Glomerular endothelial cell (primary cell): ENCODE measurements around the gene ADSL. TPM values are rescaled to one million over a fixed set of nuclear protein-coding genes. Genes with fewer than 3 reads are reported as not detected.
"Not testable (repeated sequence)": the region's sequence is repeated elsewhere in the genome, so short reads cannot be mapped to it uniquely, and the experiment has no call there.

Experiments
- DNase-seq: peaks from one replicate; pipeline ENCODE4 v3.0.0-alpha.2; 2011; ENCODE audit warnings: low read depth, low spot score; ENCODE audit errors: extremely low read depth
- total RNA-seq: library from RNA; depleted of rRNA; stranded (reverse); fragments of >200 nt; gene quantifications from 2 replicates; pipeline ENCODE4 v1.2.3, GENCODE V29; 2015

The ADSL gene
- 81.6 and 112 TPM in 2 replicates for total RNA-seq

DNA sequence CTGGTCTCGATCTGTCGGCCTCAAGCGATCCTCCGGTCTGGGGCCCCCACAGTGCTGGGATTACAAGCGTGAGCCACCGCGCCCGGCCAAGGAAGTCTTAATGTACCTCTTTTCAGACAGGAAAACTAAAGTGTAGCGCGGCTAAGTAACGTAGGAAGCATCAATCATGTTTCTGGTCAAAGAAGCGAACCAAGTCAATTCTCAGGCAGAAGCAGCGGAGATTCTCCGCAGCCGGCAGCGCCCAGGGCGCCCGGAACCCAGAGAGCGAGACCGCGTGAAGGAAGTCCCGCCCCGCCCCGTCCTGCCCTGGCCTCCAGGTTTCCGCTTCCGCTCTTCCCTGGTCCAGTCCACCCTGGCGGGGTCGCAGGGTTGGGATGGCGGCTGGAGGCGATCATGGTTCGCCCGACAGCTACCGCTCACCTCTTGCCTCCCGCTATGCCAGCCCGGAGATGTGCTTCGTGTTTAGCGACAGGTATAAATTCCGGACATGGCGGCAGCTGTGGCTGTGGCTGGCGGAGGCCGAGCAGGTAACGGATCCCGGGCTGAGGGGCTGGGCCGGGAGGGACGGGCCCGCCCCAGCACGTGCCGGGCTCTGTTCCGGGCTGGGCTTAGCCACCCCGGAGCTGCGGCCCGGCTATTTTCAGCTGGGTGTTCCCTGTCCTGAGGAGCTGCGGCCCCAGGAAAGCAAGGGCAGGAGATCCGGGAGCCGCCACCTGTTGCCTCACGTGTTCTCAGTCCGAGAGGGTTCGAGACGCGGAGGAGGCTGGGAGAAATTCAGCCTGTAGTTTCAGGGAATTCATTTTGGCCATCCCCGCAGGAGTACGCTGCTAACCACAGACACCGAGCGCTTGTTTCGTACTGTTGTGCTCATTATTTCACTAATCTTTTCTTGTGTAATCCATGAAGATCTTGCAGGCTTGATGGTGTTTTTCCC, at the start of gene ADSL:
Gene ADSL, plus strand, starts transcription at position 316 of the 934 bp plus-strand sequence. Its CDS starts 59 bp downstream, at position 375.
- DNase-seq = peak; percentile 37

DNA sequence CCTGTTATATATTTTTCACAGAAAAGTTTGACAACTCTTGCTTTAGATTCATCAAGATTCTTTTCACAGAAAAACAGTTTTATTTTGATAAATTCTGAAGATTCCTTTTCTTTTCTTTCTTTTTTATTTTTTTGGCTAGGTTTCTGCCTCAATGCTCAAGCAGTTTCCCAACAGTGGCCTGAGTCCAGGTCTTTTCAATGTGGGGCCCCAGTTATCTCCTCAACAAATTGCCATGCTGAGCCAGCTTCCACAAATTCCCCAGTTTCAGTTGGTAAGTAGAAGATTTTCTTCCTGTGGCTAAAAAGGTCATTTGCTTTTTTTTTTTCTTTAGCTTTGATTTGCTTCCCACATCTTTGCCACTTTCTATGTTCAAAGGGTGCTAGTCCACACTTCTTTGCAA, 46.0 kb upstream of the ADSL start:
- DNase-seq = no peak

DNA sequence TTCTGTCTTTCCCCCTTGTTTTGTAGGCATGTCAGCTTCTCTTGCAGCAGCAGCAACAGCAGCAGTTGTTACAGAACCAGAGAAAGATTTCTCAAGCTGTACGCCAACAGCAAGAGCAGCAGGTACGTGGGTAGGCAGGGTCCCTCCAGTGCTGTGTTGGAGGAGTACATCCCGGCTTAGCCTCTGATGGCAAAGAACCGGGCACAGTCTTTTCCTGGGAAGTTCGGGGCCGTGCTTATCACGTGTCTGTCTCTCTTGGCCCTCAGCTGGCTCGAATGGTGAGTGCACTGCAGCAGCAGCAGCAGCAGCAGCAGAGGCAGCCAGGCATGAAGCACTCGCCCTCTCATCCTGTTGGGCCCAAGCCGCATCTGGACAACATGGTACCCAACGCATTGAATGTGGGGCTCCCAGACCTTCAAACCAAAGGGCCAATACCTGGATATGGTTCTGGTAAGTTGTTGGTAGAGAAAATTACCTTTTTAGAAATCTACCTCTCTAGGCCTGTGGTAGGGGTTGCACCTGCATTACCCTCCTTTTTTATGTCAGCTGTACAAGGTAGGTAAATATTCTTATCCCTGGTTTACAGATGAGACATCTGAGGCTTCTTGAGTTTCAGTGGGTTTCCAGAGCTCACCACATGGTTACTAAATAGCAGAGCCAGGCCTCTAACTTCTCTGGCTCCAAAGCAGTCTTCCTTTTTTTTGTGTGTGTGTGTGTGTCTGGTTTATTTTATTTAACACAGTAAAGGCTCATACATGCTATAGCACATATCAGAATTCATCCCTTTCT, 45.2 kb upstream of the ADSL start:
- DNase-seq = no peak

DNA sequence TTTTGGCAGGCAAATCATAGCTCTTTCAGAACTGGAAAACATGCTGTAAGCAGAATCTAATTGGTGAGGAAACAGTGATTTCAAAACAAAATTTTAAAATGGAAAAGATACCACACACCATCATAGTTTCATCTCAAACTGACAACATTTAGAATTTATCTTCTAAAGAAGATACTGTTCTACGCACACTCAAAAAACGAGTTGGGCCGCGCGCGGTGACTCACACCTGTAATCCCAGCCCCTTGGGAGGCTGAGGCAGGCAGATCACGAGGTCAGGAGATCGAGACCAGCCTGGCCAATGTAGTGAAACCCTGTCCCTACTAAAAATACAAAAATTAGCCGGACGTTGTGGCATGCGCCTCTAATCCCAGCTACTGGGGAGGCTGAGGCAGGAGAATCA, 44.2 kb upstream of the ADSL start:
- no peak for DNase-seq

DNA sequence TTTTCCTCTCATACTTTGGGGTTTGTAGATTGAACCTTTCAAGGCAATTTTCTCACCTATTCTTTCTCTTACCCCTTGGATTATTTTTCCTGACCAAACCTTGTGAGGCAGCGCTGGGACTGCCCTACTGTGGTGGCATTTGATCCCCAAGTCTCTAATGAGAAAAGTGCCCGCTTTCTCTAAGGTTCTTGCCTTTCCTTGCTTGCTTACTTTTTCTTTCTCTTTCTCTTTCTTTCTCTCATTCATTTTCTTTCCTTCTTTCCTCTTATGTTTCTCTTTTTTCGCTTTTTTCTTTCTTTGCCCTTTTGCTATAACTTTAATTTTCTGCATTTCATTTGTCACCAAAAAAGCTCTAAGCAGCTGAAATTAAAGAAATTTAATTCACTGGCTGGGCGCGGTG, 40.7 kb upstream of the ADSL start:
- DNase-seq = no peak

DNA sequence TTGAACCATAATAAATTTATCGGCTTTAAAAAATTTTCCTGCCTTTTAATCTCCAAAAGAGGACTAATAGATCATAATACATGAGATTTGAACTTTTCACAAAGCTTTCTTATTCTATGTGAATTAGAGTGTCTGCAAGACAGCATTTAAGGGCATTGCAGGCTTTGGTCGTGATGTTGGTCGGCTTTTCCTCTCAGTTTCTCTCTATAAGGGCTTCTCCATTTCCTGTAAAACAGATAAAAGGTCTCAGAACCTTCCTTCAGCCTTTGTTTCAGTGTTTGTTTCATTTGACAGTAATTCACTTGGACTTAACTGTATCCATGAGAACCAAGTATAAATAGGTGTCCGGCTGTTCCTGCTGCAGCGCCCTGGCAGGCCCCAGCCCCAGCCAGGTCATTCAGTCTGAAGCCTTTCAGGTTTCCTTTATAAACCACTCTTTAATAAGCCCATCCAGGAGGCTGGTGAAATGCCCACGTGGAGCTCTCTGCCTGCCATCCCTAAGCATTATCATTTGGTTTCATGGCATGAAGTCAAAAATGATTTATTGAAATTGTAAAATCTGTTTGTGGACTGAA, 37.2 kb upstream of the ADSL start:
- DNase-seq = no peak

DNA sequence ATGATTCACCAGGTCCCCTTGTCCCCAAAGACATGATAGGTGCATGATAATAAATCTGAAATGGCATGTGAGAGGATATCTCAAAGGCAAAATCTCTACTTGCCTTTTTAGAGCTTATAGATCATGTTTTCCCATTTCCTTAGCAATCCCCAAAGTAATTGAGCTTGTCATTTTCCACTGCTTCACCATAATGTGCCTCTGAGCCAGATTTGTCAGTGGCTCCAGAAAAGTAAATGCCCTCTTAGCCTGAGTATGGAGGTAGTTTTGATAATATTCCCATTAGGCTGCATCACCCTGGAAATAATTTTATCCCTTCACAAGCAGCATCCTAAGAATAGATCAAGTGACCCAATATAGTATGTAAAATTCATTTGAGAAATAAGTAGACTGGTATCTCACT, 36.7 kb upstream of the ADSL start:
- no peak for DNase-seq

DNA sequence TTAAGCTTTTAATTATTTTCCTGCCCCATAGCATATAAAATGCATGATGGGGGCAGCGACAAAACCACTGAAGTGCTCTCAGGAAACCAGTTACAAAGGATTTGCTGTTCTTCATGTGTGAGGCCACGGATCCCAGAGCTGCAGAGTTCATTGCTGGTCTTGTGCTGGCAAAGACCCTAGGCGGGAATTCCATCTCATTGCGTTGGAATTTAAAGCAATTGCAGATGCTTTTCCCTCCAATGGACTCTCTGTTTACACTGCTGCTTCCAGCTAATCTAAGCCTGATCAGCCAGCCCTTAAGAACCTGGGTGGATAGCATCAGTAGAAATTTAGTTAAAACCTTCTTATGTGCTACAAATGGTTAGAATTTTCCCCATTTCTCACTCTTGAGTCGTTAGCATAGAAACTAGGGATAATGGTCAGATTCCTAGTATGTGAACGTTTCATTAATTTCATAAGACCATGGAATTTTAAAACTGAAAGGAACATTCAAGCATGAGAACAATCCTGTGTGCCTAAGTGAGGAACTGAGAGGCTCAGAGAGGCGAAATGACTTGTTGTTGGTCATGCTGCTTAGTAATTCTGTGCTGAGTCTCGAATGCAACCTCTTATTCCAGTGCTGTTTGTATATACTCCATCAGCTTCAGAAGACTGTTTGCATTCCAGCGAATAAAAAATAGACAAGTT, 36.1 kb upstream of the ADSL start:
- DNase-seq = no peak

- no peak for DNase-seq
Observed at GRCh38 chr22:40310768-40311120, 35.6 kb upstream of the ADSL start.

- not testable (repeated sequence) for DNase-seq
Observed at GRCh38 chr22:40311646-40312045, 34.7 kb upstream of the ADSL start.

DNA sequence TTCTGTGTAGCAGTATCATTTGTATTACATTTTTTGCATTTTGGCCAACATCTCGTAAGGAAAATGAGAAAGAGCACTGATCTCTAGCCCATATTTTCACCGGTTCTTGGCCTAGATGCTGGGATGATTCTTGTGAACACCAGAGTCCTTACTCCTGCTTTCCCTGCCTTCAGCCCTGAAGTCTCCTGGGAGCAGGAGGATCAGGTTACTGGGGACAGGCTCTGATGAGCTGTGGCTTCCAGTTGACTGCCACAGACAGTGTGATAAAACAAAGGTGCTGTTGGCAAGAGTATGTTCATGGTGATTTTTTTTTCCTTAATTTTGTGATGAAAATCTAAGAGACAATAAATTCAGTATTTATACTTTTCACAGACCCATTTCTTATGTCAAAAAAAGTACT, 34.2 kb upstream of the ADSL start:
- no peak for DNase-seq

GRCh38 chr22:40313007-40313406, 33.3 kb upstream of the ADSL start:
- no peak for DNase-seq

- no peak for DNase-seq
Observed at GRCh38 chr22:40314041-40314440, 32.3 kb upstream of the ADSL start.

DNA sequence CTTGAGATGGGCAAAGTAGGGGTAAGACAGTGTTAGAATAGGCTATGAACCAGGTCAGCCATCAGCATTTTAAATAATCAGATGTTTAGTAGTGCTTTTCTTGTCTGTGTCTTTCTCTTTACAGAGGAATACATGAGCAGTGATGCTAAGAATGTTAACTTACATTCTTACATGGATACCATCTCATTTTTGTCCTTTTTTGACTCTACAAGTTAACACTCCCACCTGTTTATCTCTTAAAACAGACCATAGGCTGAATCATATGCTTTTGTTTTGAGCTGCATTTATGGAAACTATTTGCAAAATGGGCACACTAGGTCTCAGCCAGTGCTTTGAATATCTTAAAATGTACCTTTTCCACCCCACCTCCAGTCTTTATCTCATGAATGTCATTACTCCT, 25.6 kb upstream of the ADSL start:
- DNase-seq = no peak

- no peak for DNase-seq
Observed at GRCh38 chr22:40322021-40322420, 24.3 kb upstream of the ADSL start.

- no peak for DNase-seq
Observed at GRCh38 chr22:40322818-40323447, 23.4 kb upstream of the ADSL start.

DNA sequence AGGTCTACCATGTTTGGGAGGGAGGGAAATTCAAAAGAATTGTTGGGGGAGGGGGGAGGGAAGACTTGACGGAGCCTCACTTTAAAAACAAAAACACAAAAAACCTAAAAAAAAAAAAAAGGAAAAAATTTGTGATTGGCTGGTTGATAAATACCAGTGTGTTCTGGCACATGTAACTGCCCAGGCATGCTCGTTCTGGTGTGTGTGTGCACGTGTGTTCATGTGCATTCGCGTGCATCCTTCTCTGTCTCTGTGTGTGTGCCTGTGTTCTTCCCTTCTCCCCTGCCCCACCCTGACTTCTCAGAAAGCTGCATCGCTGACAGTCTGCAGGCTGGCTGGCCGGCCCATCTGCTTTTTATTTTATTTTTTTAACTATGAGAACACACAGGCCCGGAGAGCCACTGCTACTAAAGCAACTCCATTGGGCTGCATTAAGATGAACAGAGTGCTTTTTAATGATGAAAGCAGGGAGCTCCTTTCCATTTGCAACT, 22.6 kb upstream of the ADSL start:
- DNase-seq = no peak

DNA sequence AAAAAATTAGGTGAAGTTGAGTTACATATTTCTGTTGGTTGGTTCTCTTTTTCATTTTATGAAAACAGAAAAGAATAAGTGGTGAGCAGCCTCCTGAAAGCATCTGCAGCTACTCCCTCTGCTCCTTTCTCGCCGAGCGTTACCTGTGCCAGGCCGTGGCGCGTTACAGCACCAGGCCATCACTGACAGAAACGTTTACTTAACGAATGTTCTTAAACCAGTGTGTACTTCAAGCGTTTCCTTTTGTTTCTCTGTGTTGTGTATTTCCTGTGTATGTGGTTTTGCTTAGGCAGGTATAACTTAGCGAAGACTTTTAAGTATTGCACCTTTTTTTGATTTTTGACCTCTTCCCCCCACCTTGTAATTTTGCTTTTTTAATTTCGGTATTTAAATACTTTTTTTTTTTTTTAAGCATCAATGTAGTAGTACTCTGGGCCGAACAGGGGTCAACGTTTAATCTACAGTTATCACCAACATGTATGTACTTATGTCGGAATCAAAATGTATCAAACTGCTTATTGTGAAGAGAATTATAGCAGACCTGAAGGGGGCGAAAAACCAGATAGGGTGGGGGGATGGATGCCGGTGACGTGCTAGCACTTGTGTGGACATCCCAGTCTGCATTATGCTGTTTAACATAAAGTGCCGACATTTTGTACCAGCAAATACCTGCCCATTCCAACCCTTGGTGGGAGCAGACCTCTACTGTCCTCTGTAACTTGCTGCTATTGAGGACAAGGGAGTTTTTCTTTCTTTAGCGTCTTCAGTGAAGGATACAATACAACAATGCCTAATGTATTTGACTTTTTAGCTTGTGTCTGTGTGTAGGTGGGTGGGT, 21.6 kb upstream of the ADSL start:
- no peak for DNase-seq

DNA sequence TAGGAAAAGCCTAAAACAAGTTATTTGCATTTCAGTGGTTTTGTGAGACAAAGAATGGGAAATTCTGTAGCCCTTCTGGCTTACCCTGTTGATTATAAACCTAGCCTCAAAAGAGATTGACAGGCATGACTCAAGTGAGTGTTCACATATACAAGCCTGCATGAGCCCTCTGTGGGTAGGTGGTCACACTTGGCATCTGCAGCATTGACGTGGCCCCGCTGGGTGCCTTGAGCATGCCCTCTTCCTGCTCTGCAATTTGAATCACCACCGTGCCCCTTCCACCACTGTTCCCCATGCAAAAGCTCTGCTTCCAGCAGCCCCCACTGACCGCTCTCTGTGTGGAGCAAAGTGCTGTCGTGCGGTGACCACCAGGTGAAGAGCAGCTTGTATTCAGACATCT, 21.0 kb upstream of the ADSL start:
- no peak for DNase-seq
